Epithelial cell of prostate (primary cell): Measurements from ENCODE around the gene COL11A1.
"Not testable (repeated sequence)": the region's sequence is repeated elsewhere in the genome, so short reads cannot be mapped to it uniquely, and the experiment has no call there.

Experiments used
- DNase-seq: peaks from one replicate; pipeline ENCODE4 v3.0.0-alpha.2; 2011; ENCODE audit warnings: low read depth, low spot score
- H3K27ac ChIP-seq: fragments of 450-650 bp; 2 replicates; pipeline ENCODE4 v1.5.1; 2017; ENCODE audit warnings: mild to moderate bottlenecking

Gene COL11A1

GRCh38 chr1:102937401-102937800 lies 170.9 kb downstream of the COL11A1 start:
- no peak overlapping the region for H3K27ac ChIP-seq
- no peak for DNase-seq

- H3K27ac ChIP-seq, DNase-seq: not testable (repeated sequence)
Observed at GRCh38 chr1:102933362-102933761, 175.0 kb downstream of the COL11A1 start.

GRCh38 chr1:102919659-102920058 lies 188.7 kb downstream of the COL11A1 start:
- DNase-seq: no peak
- H3K27ac ChIP-seq: no peak overlapping the region

- DNase-seq: no peak
- H3K27ac ChIP-seq: no peak overlapping the region
Observed at GRCh38 chr1:102901996-102902395, 206.3 kb downstream of the COL11A1 start.

- H3K27ac ChIP-seq: no peak overlapping the region
Observed at GRCh38 chr1:102899935-102900334, 208.4 kb downstream of the COL11A1 start.

GRCh38 chr1:102897557-102897956 lies 210.8 kb downstream of the COL11A1 start:
- DNase-seq: no peak
- peak overlapping the region; percentile 15 for H3K27ac ChIP-seq

More at GRCh38 chr1:102899935-102900334, 208.4 kb downstream of the COL11A1 start:
- DNase-seq: no peak

GRCh38 chr1:102896771-102897170 lies 211.6 kb downstream of the COL11A1 start:
- no peak overlapping the region for H3K27ac ChIP-seq
- DNase-seq: no peak

GRCh38 chr1:102896286-102896685 lies 212.0 kb downstream of the COL11A1 start:
- no peak for DNase-seq
- H3K27ac ChIP-seq: no peak overlapping the region

- peak overlapping the region; percentile 25 for H3K27ac ChIP-seq
- DNase-seq: no peak
Observed at GRCh38 chr1:102891868-102892625, 216.3 kb downstream of the COL11A1 start.

- H3K27ac ChIP-seq: peak overlapping the region; percentile 48
- no peak for DNase-seq
Observed at GRCh38 chr1:102886638-102887037, 221.7 kb downstream of the COL11A1 start.

- no peak for DNase-seq
- H3K27ac ChIP-seq: no peak overlapping the region
Observed at GRCh38 chr1:102884238-102884637, 224.1 kb downstream of the COL11A1 start.

GRCh38 chr1:102879439-102879993 lies 228.8 kb downstream of the COL11A1 start:
- peak overlapping the region; percentile 88 for H3K27ac ChIP-seq
- DNase-seq: peak; percentile 51

- H3K27ac ChIP-seq: no peak overlapping the region
- no peak for DNase-seq
Observed at GRCh38 chr1:102875756-102876155, 232.6 kb downstream of the COL11A1 start.

GRCh38 chr1:102872526-102872925 lies 235.8 kb downstream of the COL11A1 start:
- no peak overlapping the region for H3K27ac ChIP-seq
- no peak for DNase-seq

GRCh38 chr1:102872097-102872496 lies 236.2 kb downstream of the COL11A1 start:
- DNase-seq: no peak
- H3K27ac ChIP-seq: no peak overlapping the region

GRCh38 chr1:102863704-102864103 lies 244.6 kb downstream of the COL11A1 start:
- H3K27ac ChIP-seq: no peak overlapping the region
- no peak for DNase-seq

GRCh38 chr1:102861247-102861646 lies 247.1 kb downstream of the COL11A1 start:
- no peak for DNase-seq
- no peak overlapping the region for H3K27ac ChIP-seq

GRCh38 chr1:102858695-102859094 lies 249.6 kb downstream of the COL11A1 start:
- H3K27ac ChIP-seq: no peak overlapping the region
- DNase-seq: no peak

- no peak for DNase-seq
Observed at GRCh38 chr1:102857251-102857650, 251.1 kb downstream of the COL11A1 start.

GRCh38 chr1:102853701-102854187 lies 254.6 kb downstream of the COL11A1 start:
- DNase-seq: no peak
- H3K27ac ChIP-seq: no peak overlapping the region

More at GRCh38 chr1:102857251-102857650, 251.1 kb downstream of the COL11A1 start:
- no peak overlapping the region for H3K27ac ChIP-seq

- DNase-seq: no peak
- no peak overlapping the region for H3K27ac ChIP-seq
Observed at GRCh38 chr1:102853136-102853535, 255.2 kb downstream of the COL11A1 start.

GRCh38 chr1:102852613-102853012 lies 255.7 kb downstream of the COL11A1 start:
- no peak overlapping the region for H3K27ac ChIP-seq
- no peak for DNase-seq
